GM18508 (cell line): ENCODE measurements around the gene TTC28.

Source experiments
- ATAC-seq: cut with Tn5 transposase; IDR thresholded peaks from one replicate; pipeline ENCODE4 v1.9.1; 2021; ENCODE audit warnings: moderate number of reproducible peaks; ENCODE audit not compliant: insufficient read depth, unreplicated experiment

The TTC28 gene

GRCh38 chr22:27966168-27967064, 713.2 kb downstream of the TTC28 start:
- ATAC-seq = no peak

GRCh38 chr22:27962268-27963044, 717.2 kb downstream of the TTC28 start:
- ATAC-seq = no peak

GRCh38 chr22:27961680-27962079, 718.0 kb downstream of the TTC28 start:
- ATAC-seq = no peak

- no peak for ATAC-seq
These were observed 718.5 kb downstream of the TTC28 start for GRCh38 chr22:27961182-27961581.

- ATAC-seq = no peak
These were observed 720.1 kb downstream of the TTC28 start for GRCh38 chr22:27959335-27960090.

GRCh38 chr22:27952779-27953178, 726.9 kb downstream of the TTC28 start:
- no peak for ATAC-seq

- no peak for ATAC-seq
These were observed 727.5 kb downstream of the TTC28 start for GRCh38 chr22:27952091-27952490.

- ATAC-seq = no peak
These were observed 730.2 kb downstream of the TTC28 start for GRCh38 chr22:27949421-27949820.

GRCh38 chr22:27948569-27948968, 731.1 kb downstream of the TTC28 start:
- no peak for ATAC-seq

- no peak for ATAC-seq
These were observed 732.2 kb downstream of the TTC28 start for GRCh38 chr22:27947448-27947847.

- ATAC-seq = no peak
These were observed 738.5 kb downstream of the TTC28 start for GRCh38 chr22:27941143-27941542.

GRCh38 chr22:27937453-27937852, 742.2 kb downstream of the TTC28 start:
- ATAC-seq = no peak

- no peak for ATAC-seq
These were observed 743.7 kb downstream of the TTC28 start for GRCh38 chr22:27935897-27936296.

- no peak for ATAC-seq
These were observed 745.6 kb downstream of the TTC28 start for GRCh38 chr22:27934069-27934468.

GRCh38 chr22:27933186-27933983, 746.3 kb downstream of the TTC28 start:
- no peak for ATAC-seq

GRCh38 chr22:27930331-27931060, 749.1 kb downstream of the TTC28 start:
- ATAC-seq = no peak
